HG02840 (cell line): ENCODE results near the gene HRH2.
"Not testable (repeated sequence)": the region's sequence is repeated elsewhere in the genome, so short reads cannot be mapped to it uniquely, and the experiment has no call there.

ENCODE experiments used
- ATAC-seq: cut with Tn5 transposase; IDR thresholded peaks from one replicate; pipeline ENCODE4 v1.9.1; 2021; ENCODE audit warnings: mild to moderate bottlenecking, moderate library complexity, moderate number of reproducible peaks; ENCODE audit not compliant: unreplicated experiment, low FRiP score

The HRH2 gene, protein sequence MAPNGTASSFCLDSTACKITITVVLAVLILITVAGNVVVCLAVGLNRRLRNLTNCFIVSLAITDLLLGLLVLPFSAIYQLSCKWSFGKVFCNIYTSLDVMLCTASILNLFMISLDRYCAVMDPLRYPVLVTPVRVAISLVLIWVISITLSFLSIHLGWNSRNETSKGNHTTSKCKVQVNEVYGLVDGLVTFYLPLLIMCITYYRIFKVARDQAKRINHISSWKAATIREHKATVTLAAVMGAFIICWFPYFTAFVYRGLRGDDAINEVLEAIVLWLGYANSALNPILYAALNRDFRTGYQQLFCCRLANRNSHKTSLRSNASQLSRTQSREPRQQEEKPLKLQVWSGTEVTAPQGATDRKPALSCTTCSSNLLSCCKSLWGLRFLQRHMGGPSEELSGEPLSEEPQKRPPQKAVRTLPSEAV

GRCh38 chr5:175657593-175658271 lies at the start of gene HRH2:
HRH2 (plus strand) TSS chr5:175658071; CDS start chr5:175683234, 25,163 bp downstream.
- no peak for ATAC-seq

DNA sequence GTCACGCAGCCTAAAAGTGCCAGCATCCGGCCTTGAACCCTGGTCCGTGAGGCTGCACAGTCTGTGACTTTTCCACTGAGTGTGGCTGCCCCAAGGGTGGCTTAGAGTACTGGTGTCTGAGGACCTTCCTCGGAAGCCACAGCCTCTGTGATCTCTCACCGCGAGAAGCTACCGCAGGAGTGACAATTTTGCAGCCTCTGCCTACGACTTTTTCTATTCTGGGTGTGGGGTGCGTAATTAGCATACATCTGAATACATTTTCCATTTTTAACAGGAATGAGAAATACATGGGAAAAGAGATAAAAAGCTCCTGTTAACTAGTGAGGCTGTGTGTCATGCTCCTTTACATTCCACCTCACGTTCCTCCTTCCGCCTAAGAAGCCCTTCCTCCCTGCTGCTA lies 48.3 kb upstream of the HRH2 start:
- no peak for ATAC-seq

GRCh38 chr5:175610381-175610780 lies 47.5 kb upstream of the HRH2 start:
- ATAC-seq: no peak

GRCh38 chr5:175610898-175611297 lies 47.0 kb upstream of the HRH2 start:
- no peak for ATAC-seq

GRCh38 chr5:175614223-175614815 lies 43.6 kb upstream of the HRH2 start:
- no peak for ATAC-seq

DNA sequence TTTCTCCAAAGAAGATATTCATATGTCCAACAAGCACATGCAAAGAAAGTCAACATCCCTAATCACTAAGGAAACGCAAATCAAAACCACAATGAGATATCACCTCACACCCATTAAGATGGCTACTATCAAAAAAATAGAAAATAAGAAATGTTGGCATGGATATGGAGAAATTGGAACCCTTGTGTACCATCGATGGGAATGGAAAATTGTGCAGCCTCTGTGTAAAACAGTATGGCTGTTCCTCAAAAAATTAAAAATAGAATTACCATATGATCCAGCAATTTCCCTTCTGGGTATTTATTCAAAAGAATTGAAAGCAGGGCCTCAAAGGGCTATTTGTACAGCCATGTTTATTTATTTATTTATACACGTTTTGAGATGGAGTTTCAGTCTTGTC lies 43.0 kb upstream of the HRH2 start:
- no peak for ATAC-seq

- no peak for ATAC-seq
Measured at GRCh38 chr5:175616083-175616482, 41.8 kb upstream of the HRH2 start.

- not testable (repeated sequence) for ATAC-seq
Measured at GRCh38 chr5:175616527-175616926, 41.3 kb upstream of the HRH2 start.

DNA sequence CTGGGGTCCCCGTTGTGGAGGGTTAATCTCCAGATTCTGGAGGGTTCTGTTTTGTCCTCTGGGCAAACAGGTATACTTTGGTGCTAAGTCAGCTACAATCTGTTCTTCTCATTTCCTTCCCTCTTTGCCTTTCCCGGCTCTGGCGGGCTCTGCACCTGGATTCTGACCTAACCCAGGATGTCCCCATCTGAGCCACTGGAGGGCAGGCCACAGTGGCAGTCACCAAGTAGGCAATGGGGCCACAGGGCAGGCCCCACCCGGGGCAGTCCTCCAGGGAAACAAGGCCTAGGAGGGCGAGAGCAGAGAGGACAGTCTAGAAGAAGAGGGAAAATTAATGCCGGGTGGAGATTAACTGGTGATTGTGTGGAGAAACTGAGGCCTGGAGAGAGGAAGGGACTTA lies 40.4 kb upstream of the HRH2 start:
- no peak for ATAC-seq

GRCh38 chr5:175620527-175620926 lies 37.3 kb upstream of the HRH2 start:
- no peak for ATAC-seq

DNA sequence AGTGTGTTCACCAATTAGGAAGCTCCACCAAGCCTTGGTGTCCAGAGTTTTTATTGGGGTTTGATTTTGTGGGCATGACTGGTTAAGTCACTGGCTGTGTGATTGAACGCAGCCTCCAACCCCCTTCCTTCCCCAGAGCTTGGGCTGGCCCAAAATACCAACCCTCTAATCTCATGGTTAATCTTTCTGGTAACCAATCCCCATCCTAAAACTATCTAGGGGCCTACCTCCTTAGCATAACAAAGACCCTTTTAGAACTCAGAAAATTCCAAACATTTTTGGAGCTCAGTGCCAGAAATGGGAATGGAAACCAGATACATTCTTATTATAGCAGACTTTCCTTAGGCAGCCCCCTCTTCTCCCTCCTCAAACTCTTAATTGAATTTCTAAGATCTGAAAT lies 35.9 kb upstream of the HRH2 start:
- no peak for ATAC-seq

DNA sequence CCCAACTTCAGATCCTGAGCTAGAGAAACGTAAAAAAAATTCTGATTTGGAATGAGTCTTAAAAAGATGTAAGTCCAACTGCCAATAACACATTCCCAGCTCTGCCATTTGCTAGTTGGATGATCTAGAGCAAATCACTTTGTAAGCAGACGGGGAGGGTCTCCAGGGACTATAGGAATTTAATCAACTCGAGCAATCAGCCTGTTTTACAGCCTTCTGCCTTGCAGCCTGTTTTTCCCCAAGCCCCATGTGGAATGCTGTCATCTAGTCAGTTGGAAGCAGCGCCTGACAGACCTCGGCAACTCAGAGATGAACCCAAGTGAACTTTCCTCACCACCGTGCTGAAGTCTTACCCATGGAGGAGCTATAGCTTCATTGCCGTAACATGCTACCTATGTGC lies 34.8 kb upstream of the HRH2 start:
- ATAC-seq: no peak

DNA sequence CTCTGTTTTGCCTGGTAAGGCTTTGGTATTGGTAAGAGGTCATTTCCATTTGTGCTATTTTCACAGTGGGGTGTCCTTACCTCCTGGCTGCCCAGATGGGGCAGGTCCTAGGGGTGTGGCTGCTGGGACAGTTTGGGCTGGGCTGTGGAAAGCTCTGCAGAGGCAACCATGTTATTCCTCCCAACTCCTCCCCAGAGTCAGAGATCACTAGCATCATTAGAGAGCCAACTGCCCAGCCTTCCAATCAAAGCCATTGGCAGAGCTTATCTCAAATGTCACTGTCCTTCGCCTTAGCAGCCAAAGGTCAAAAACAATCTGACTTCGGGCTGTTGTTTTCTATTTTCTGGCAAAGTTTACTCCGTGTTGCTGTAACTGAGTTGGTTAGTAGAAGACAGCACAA lies 33.6 kb upstream of the HRH2 start:
- no peak for ATAC-seq

- no peak for ATAC-seq
Measured at GRCh38 chr5:175627005-175627404, 30.9 kb upstream of the HRH2 start.

- ATAC-seq: no peak
Measured at GRCh38 chr5:175627739-175628138, 30.1 kb upstream of the HRH2 start.

DNA sequence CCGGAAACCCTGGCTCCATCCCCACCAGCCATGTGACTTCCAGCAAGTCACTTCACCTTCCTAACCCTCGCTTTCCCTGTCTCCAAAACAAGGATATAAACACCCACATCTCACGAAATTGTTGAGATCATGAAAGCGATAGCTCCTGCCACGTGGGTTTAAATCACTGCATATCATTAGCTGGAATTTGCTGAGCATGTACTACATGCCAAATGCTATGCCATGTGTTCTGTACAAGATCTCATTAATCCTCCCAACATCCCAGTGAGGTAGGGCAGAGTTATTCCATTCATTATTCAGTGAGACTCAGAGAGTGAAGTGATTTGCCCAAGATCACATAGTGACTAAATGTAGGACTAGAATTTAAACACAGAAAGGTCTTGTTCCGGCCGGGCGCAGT lies 29.2 kb upstream of the HRH2 start:
- ATAC-seq: no peak

DNA sequence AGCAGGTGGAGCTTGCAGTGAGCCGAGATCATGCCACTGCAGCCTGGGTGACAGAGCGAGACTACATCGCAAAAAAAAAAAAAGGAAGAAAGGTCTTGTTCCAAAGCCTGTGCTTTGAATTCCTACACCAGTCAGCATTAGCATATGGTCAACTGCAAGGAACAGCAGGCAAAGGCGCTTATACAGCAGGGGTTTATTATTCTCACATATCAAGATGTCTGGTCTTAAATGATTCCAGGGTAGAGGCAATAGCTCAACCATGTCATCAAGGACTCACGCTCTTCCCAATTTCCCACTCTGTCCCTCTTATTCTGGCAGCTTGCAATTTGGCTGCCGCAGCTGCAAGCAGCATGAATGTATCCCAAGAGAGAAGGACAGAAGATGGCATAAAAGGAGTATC lies 28.6 kb upstream of the HRH2 start:
- no peak for ATAC-seq

GRCh38 chr5:175629793-175630192 lies 28.1 kb upstream of the HRH2 start:
- ATAC-seq: no peak

DNA sequence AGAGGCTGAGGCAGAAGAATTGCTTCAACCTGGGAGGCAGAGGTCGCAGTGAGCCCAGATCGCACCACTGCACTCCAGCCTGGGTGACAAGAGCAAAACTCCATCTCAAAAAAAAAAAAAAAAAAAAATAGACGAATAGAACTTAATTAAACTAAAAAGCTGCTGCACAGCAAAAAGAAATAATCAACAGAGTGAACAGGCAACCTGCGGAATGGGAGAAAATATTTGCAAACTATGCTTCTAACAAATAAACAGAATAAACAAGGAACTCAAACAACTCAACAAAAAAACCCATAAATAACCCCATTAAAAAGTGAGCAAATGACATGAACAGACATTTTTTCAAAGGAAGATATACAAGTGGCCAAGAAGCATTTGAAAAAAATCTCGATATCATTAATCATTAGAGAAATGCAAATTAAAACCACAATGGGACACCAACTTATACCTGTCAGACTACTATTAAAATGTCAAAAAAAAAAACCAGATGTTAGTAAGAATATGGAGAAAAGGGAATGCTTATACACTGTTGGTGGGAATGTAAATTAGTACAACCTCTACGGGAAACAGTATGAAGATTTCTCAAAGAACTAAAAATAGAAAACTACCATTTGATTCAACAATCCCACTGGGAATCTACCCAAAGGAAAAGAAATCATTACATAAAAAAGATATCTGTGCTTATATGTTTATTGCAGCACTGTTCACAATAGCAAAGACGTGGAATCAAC lies 21.9 kb upstream of the HRH2 start:
- no peak for ATAC-seq

DNA sequence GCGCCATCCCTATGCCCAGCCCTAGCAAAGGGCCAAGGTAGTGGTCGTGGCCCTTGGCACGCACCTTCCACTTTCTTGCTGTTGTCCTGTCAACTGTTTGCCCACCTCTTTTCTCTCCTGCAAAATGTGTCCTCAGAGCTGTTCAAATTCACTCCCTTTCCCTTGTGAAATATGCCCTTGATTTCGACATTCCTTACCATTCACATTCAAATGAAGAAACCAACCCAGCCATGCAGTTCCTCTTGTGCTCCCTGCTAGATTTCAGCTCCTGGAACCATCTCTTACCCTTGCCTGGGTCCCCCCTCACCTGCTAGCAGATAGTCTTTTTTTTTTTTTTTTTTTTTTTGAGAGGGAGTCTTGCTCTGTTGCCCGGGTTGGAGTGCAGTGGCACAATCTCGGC lies 19.6 kb upstream of the HRH2 start:
- ATAC-seq: no peak
